Measurements from ENCODE around the gene NXT2.

- TF ChIP-seq CTCF (IDR thresholded peaks at IDR 0.05; ENCODE audit: poor library complexity) (no peak), EZH2 (IDR thresholded peaks at IDR 0.05; ENCODE audit: borderline replicate concordance) (no peak)
Observed at GRCh38 chrX:109501176-109501575, 35.5 kb upstream of the NXT2 start.

All from hepatocyte (in vitro differentiated cells).